Cardiac muscle cell (in vitro differentiated cells and primary cell): ENCODE data around the gene NOA1. TPM values are rescaled to one million over a fixed set of nuclear protein-coding genes. Genes with fewer than 3 reads are reported as not detected.

Experiments used
- DNase-seq, 2 donors: peaks; one replicate each; pipeline versions ENCODE4 v3.0.0 to v3.0.0-alpha.2; 2010 to 2017; ENCODE audit warnings: low read depth in 1 of 2, low spot score in 1 of 2
- H3K27ac ChIP-seq: fragments of 200-600 bp; sonication (generic); 2 replicates; pipeline ENCODE4 v1.5.1; 2016
- H3K27me3 ChIP-seq: fragments of 200-600 bp; sonication (generic); 2 replicates; pipeline ENCODE4 v1.6.0; 2016; ENCODE audit warnings: control low read depth
- H3K36me3 ChIP-seq: fragments of 200-600 bp; sonication (generic); 2 replicates; pipeline ENCODE4 v1.5.1; 2016; ENCODE audit warnings: control low read depth
- H3K4me1 ChIP-seq: fragments of 200-600 bp; sonication (generic); 2 replicates; pipeline ENCODE4 v1.8.1; 2017; ENCODE audit warnings: low read depth, mild to moderate bottlenecking, mixed run types
- H3K4me3 ChIP-seq: fragments of 200-600 bp; sonication (generic); 2 replicates; pipeline ENCODE4 v1.5.1; 2016; ENCODE audit warnings: mild to moderate bottlenecking
- H3K9me3 ChIP-seq: fragments of 200-600 bp; sonication (generic); 2 replicates; pipeline ENCODE4 v1.5.1; 2017; ENCODE audit warnings: low read depth, mild to moderate bottlenecking, control low read depth
- CTCF ChIP-seq: IDR thresholded peaks from 2 replicates; pipeline ENCODE4 v1.5.1; 2012; ENCODE audit warnings: low read depth, mild to moderate bottlenecking, low read length
- polyA plus RNA-seq: library from polyadenylated mRNA; unstranded; fragments of >200 nt; fragmentation: Nextera tagmentation; extraction: Ambion mirVana; gene quantifications from 2 replicates; pipeline ENCODE4 v1.2.1, GENCODE V29; 2016
- total RNA-seq: library from RNA; depleted of rRNA; stranded (reverse); fragments of >200 nt; gene quantifications from 2 replicates; pipeline ENCODE4 v1.2.3, GENCODE V29; 2016

The NOA1 gene
- 21.7 and 32.8 TPM in 2 replicates for total RNA-seq
- 9.7 and 21.4 TPM in 2 replicates for polyA plus RNA-seq

- H3K4me1 ChIP-seq = peaks cover 18% of the 10 kb centered on the region
Observed at GRCh38 chr4:56977321-56978012, at the start of gene NOA1. Gene NOA1, minus strand, starts transcription at chr4:56977606. Its CDS starts 21 bp downstream, at chr4:56977585.

GRCh38 chr4:57023104-57023503, 45.7 kb upstream of the NOA1 start:
- peaks cover 68% of the 10 kb centered on the region for H3K36me3 ChIP-seq
- peak in 1 of 2 donors; percentile 83 for DNase-seq
- no peak overlapping the region for H3K27ac ChIP-seq
- H3K9me3 ChIP-seq = no peaks in the 10 kb centered on the region
- no peaks in the 10 kb centered on the region for H3K27me3 ChIP-seq
- H3K4me3 ChIP-seq = no peak overlapping the region
- H3K4me1 ChIP-seq = no peaks in the 10 kb centered on the region
- TF ChIP-seq CTCF = no peak

More at GRCh38 chr4:56977321-56978012, at the start of gene NOA1:
- Histone ChIP-seq H3K36me3 (peaks cover 14% of the 10 kb centered on the region), H3K4me3 (peak within 1 kb of the TSS; percentile 98), H3K27ac (peak within 1 kb of the TSS; percentile 95), H3K9me3 (no peaks in the 10 kb centered on the region), H3K27me3 (no peaks in the 10 kb centered on the region)
- peak; percentile 97 to 99 for DNase-seq
- TF ChIP-seq CTCF = no peak

GRCh38 chr4:57020467-57021101, 43.2 kb upstream of the NOA1 start:
- no peak overlapping the region for H3K27ac ChIP-seq
- H3K4me3 ChIP-seq = no peak overlapping the region
- H3K9me3 ChIP-seq = no peaks in the 10 kb centered on the region
- H3K27me3 ChIP-seq = no peaks in the 10 kb centered on the region
- peak in 1 of 2 donors; percentile 88 for DNase-seq
- H3K36me3 ChIP-seq = peaks cover 72% of the 10 kb centered on the region
- no peak for TF ChIP-seq CTCF
- H3K4me1 ChIP-seq = no peaks in the 10 kb centered on the region

GRCh38 chr4:57018980-57019379, 41.6 kb upstream of the NOA1 start:
- Histone ChIP-seq H3K9me3 (no peaks in the 10 kb centered on the region), H3K36me3 (peaks cover 67% of the 10 kb centered on the region), H3K27ac (no peak overlapping the region), H3K4me3 (no peak overlapping the region), H3K4me1 (no peaks in the 10 kb centered on the region), H3K27me3 (no peaks in the 10 kb centered on the region)
- peak in 1 of 2 donors; percentile 45 for DNase-seq
- peak; percentile 25 for TF ChIP-seq CTCF

- DNase-seq = no peak
- Histone ChIP-seq H3K27ac (no peak overlapping the region), H3K9me3 (no peaks in the 10 kb centered on the region), H3K36me3 (peaks cover 71% of the 10 kb centered on the region), H3K4me1 (no peaks in the 10 kb centered on the region), H3K27me3 (no peaks in the 10 kb centered on the region), H3K4me3 (no peak overlapping the region)
- no peak for TF ChIP-seq CTCF
Observed at GRCh38 chr4:57013543-57014120, 36.2 kb upstream of the NOA1 start.
